Adrenal gland (tissue), 12 donors: ENCODE results near the gene DEAF1. TPM values are rescaled to one million over a fixed set of nuclear protein-coding genes. Genes with fewer than 3 reads are reported as not detected.

Experiments
- DNase-seq, 7 donors: peaks; one replicate each; pipeline ENCODE4 v3.0.0-alpha.2; 2019 to 2020
- H3K27ac ChIP-seq, 5 donors: fragments of 200-600 bp; sonication (generic) in 4 of 5; 1 replicate in 3 of 5; 2 replicates in 2 of 5; pipeline versions ENCODE4 v1.5.1 to v1.8.0; 2016 to 2020; ENCODE audit warnings: mild to moderate bottlenecking in 1 of 5
- H3K27me3 ChIP-seq: fragments of 200-600 bp; 2 replicates; pipeline ENCODE4 v1.8.0; 2021
- H3K36me3 ChIP-seq, 2 donors: fragments of 200-600 bp; replicated peaks in 1 of 2; 1 replicate in 1 of 2; 2 replicates in 1 of 2; pipeline versions ENCODE4 v1.5.1 to v1.8.0; 2018 to 2022
- H3K4me1 ChIP-seq, 2 donors: fragments of 200-600 bp; replicated peaks in 1 of 2; 1 replicate in 1 of 2; 2 replicates in 1 of 2; pipeline versions ENCODE4 v1.5.1 to v1.8.0; 2018 to 2021
- H3K4me3 ChIP-seq, 4 donors: fragments of 200-600 bp; sonication (generic) in 3 of 4; one replicate each; pipeline ENCODE4 v1.5.1; 2016 to 2018
- H3K9me3 ChIP-seq, 3 donors: fragments of 200-600 bp; sonication (generic) in 1 of 3; replicated peaks in 1 of 3; 1 replicate in 2 of 3; 2 replicates in 1 of 3; pipeline versions ENCODE4 v1.5.1 to v1.8.0; 2016 to 2021
- POLR2A ChIP-seq, 2 donors: fragments of 450-650 bp; IDR thresholded peaks; one replicate each; pipeline ENCODE4 v1.6.1; 2017; ENCODE audit warnings: antibody characterized with exemption in 2 of 2, mild to moderate bottlenecking in 2 of 2, moderate library complexity in 1 of 2
- WGBS, 4 donors: extraction: QIAGEN DNeasy Blood & Tissue Kit in 2 of 4; methylation state at CpG; one replicate each; pipeline versions ENCODE4 v1.1.5 to v1.1.7; 2013 to 2017; 5-methylcytosine and 5-hydroxymethylcytosine counted together
- intact Hi-C, 2 donors: fragments of 100-400 bp; cut with DNase I; formaldehyde crosslinking; loops; one replicate each; pipeline versions ENCODE4 v1.14.1 to v1.15.0; 2022 to 2023
- polyA plus RNA-seq, 3 donors: library from polyadenylated mRNA; stranded (reverse); fragments of 200-250 nt in 2 of 3; fragments of 350-450 nt in 1 of 3; fragmentation: Illumina TruSeq in 1 of 3; extraction: RNeasy Lipid Tissue Mini Kit (QIAGEN cat#74804) in 1 of 3; gene quantifications; one replicate each; pipeline ENCODE4 v1.2.3, GENCODE V29; 2013 to 2014
- total RNA-seq, 9 donors: library from RNA; depleted of rRNA in 4 of 9; stranded (reverse); fragments of >200 nt in 4 of 9; fragments of 120-200 nt in 1 of 9; fragmentation: NEBNext Ultra II Directional in 1 of 9; extraction: Animal tissue kit (Norgen Biotek cat#: 25700) in 1 of 9; gene quantifications; one replicate each; pipeline versions ENCODE4 v1.1.0 to v1.2.4, GENCODE V29; 2013 to 2023
- TF ChIP-seq, protein P1 (sequence below), 6 experiments: fragments of 450-650 bp in 4 of 6; fragments of 200-600 bp in 2 of 6; sonication (generic) in 1 of 6; IDR thresholded peaks; 1 replicate in 5 of 6; 2 replicates in 1 of 6; pipeline versions ENCODE4 v1.5.1 to v1.8.0; 2016 to 2021; ENCODE audit warnings: antibody characterized with exemption in 6 of 6, mild to moderate bottlenecking in 2 of 6, moderate library complexity in 1 of 6
- donor health status: healthy with polysubstance abuse.
- donor health status: Bipolar disorder and iron deficiency.
- donor health status: DM: yes; HTN: yes; CAD: no.
- donor health status: DM: no; HTN: no; CAD: no.
- donor health status: DM: no; HTN: no; CAD: no.
- donor health status: DM: yes; HTN: yes; CAD: no.

DEAF1 gene
- total and polyA plus RNA-seq, 12 donors = 20.6 to 131 (median 55.5) TPM

DNA sequence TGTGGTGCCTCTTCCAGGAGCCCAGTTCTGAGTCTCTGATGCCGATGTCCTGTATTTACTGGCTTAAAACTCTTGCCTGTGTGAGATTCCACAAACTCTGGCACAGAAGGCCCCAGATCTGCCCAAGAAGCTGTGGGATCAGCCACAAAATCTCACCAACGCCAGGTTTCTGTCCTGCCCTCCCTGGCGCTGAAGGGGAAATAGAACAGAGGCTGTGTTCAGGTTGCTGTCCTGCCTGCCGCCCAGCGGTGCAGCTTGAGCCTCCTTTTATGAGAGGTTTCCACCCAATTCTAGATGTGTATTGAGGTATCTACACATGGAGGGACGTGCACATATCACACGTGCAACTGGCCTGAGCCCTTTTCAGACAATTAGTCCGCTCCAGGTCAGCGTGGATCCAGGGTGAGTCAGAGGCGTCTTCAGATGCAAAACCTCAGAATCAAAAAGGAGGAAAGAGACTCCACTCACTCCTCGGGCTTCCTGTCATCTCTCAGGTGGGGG lies 2.8 kb upstream of the DEAF1 start:
- no peak for DNase-seq
- no peaks in the 10 kb centered on the region for H3K36me3 ChIP-seq
- H3K27me3 ChIP-seq = no peaks in the 10 kb centered on the region
- peaks cover 29 to 37% of the 10 kb centered on the region in 2 donors for H3K4me1 ChIP-seq
- WGBS, 4 donors = 68 to 81% (median 78%) methylated on average over 11 of the region's 11 CpGs
- TF ChIP-seq, protein P1, sequence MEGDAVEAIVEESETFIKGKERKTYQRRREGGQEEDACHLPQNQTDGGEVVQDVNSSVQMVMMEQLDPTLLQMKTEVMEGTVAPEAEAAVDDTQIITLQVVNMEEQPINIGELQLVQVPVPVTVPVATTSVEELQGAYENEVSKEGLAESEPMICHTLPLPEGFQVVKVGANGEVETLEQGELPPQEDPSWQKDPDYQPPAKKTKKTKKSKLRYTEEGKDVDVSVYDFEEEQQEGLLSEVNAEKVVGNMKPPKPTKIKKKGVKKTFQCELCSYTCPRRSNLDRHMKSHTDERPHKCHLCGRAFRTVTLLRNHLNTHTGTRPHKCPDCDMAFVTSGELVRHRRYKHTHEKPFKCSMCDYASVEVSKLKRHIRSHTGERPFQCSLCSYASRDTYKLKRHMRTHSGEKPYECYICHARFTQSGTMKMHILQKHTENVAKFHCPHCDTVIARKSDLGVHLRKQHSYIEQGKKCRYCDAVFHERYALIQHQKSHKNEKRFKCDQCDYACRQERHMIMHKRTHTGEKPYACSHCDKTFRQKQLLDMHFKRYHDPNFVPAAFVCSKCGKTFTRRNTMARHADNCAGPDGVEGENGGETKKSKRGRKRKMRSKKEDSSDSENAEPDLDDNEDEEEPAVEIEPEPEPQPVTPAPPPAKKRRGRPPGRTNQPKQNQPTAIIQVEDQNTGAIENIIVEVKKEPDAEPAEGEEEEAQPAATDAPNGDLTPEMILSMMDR (IDR thresholded peaks at IDR 0.05) = no peak
- no peak for TF ChIP-seq POLR2A (IDR thresholded peaks at IDR 0.05)
- no peaks in the 10 kb centered on the region for H3K9me3 ChIP-seq
- intact Hi-C loops = no loop called here
- no peak overlapping the region for H3K4me3 ChIP-seq
- H3K27ac ChIP-seq = peak overlapping the region in 4 of 5 donors; percentile 99 to 100 (median 100)

DNA sequence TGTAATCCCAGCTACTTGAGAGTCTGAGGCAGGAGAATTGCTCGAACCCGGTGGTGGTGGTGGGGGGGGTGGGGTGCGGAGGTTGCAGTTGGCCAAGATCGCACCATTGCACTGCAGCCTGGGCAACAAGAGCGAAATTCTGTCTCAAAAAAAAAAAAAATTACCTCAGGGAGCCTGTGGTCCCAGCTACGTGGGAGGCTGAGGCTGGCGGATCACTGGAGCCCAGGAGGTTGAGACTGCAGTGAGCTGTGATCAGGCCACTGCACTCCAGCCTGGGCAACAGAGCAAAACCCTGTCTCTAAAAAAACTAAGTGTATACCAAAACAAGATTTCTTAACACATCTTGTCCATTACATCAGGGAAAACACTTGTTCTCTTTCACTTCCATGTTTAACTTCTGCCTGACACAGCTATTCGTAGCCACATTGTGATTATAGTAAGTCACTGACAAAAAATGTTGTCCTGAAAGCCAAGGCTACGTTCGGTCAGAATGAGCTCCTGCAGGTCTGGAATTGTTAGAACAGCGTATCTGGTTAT lies 2.0 kb upstream of the DEAF1 start:
- Histone ChIP-seq H3K4me3 (peak overlapping the region in 1 of 4 donors; percentile 73), H3K36me3 (no peaks in the 10 kb centered on the region), H3K9me3 (no peaks in the 10 kb centered on the region), H3K27me3 (no peaks in the 10 kb centered on the region), H3K27ac (peak overlapping the region in 4 of 5 donors; percentile 99 to 100 (median 100)), H3K4me1 (peaks cover 29 to 37% of the 10 kb centered on the region in 2 donors)
- WGBS, 4 donors = 57 to 69% (median 67%) methylated on average over 10 to 11 of the region's 11 CpGs
- peak in 1 of 7 donors; percentile 37 for DNase-seq
- intact Hi-C loops = no loop called here
- TF ChIP-seq, protein P1 (IDR thresholded peaks at IDR 0.05) = no peak
- peak in 1 of 2 donors; percentile 46 for TF ChIP-seq POLR2A (IDR thresholded peaks at IDR 0.05)

DNA sequence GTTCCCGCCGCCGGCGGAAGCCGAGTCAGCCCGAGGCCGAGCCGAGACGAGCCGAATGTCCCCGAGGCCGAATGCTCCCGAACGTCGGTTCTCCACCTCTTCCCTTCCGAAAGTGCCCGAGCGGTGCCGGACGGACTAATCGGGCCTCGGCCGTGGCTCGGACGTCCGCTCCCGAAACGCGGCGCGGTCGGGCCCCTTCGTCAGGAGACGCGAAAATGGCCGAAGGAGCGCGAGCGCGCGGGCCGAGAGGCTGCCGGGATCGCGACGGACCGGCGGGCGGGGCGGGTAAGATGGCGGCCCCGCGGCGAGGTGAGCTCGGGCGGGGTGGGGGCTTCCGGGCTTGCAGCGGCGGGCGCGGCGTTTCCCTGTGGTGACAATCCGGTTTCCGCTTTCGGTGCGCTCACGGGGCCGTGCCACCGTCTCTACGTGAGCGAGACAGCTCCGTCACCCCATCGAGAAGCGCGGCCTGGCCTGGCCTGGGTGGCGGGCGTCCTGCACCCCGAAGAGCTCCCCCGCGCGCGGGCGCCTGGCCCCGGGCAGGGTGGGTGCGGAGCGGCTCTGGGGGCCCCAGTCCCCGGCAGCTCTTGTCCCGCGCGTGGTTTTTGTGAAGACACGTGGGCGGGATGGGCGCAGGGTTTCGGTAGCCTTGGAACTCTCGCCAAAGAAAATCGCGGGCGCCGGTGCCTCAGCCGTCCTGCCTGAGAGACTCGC lies 671 bp upstream of the DEAF1 start, which contains the start of gene TMEM80:
TMEM80 (plus strand) TSS at position 279 of the 711 bp plus-strand sequence; CDS start at position 291, 12 bp downstream.
- DNase-seq = peak; percentile 99 to 100 (median 99)
- TF ChIP-seq, protein P1 (IDR thresholded peaks at IDR 0.05) = no peak
- peak; percentile 53 to 63 for TF ChIP-seq POLR2A (IDR thresholded peaks at IDR 0.05)
- whole genome bisulfite sequencing, 4 donors = 0% methylated on average over 16 to 101 of the region's 101 CpGs
- Histone ChIP-seq H3K9me3 (no peaks in the 10 kb centered on the region), H3K36me3 (peaks cover 0 to 5% of the 10 kb centered on the region in 2 donors), H3K4me1 (peaks cover 29 to 37% of the 10 kb centered on the region in 2 donors), H3K27ac (peak within 1 kb of the TSS; percentile 99 to 100 (median 100)), H3K4me3 (peak within 1 kb of the TSS in 3 of 4 donors; percentile 73 to 87 (median 78)), H3K27me3 (no peaks in the 10 kb centered on the region)
- intact Hi-C loops = no loop called here

DNA sequence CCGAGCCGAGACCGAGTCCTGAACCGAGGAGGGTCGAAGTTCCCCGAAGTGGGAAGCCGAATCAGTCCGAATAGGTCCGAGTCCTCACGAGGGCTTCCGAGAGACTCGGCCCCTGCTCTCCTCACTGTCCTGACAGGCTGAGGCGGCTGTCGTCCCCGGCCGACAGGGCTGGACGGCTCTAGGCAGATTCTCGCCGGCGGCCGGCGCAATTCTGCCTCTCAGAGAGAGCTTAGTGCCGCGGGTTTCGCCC lies 191 bp upstream of the DEAF1 start:
- H3K4me1 ChIP-seq = peaks cover 29 to 37% of the 10 kb centered on the region in 2 donors
- no peaks in the 10 kb centered on the region for H3K9me3 ChIP-seq
- intact Hi-C loops = no loop called here
- H3K27me3 ChIP-seq = no peaks in the 10 kb centered on the region
- no peak for DNase-seq
- H3K36me3 ChIP-seq = peaks cover 0 to 5% of the 10 kb centered on the region in 2 donors
- peak overlapping the region; percentile 99 to 100 (median 100) for H3K27ac ChIP-seq
- 0% methylated on average over 8 to 25 of the region's 25 CpGs; no CpG with 5 or more reads in 1 of the 4 donors for WGBS, 4 donors
- peak overlapping the region in 3 of 4 donors; percentile 73 to 83 (median 78) for H3K4me3 ChIP-seq
- TF ChIP-seq, protein P1 (IDR thresholded peaks at IDR 0.05) = no peak
- peak in 1 of 2 donors; percentile 20 for TF ChIP-seq POLR2A (IDR thresholded peaks at IDR 0.05)
